SK-N-SH treated with all-trans-retinoic acid at 6 μM for 48 hours (cell line): ENCODE measurements around the gene ARIH2.
A peak's percentile ranks its signal among the peaks of the same experiment; 100 is the strongest.

Source experiments
- ATAC-seq: fragments of 200-7000 bp; cut with Tn5 transposase; 3 replicates; pipeline ENCODE4 v1.9.1; 2020; ENCODE audit warnings: mild to moderate bottlenecking, moderate library complexity
- BACH2 ChIP-seq: fragments of 250-450 bp; sonication (Bioruptor Pico); IDR thresholded peaks from 2 replicates; pipeline ENCODE4 v1.9.0; 2021; ENCODE audit warnings: mild to moderate bottlenecking, borderline replicate concordance
- CREB5 ChIP-seq: fragments of 250-450 bp; sonication (Bioruptor Pico); IDR thresholded peaks from 2 replicates; pipeline ENCODE4 v1.5.1; 2020; ENCODE audit warnings: low read depth, mild to moderate bottlenecking, moderate library complexity
- CSDC2 ChIP-seq: fragments of 250-450 bp; sonication (Bioruptor Pico); IDR thresholded peaks from 2 replicates; pipeline ENCODE4 v1.5.0; 2020; ENCODE audit warnings: mild to moderate bottlenecking, moderate library complexity
- CSRNP3 ChIP-seq: fragments of 250-450 bp; sonication (Bioruptor Pico); IDR thresholded peaks from 2 replicates; pipeline ENCODE4 v1.5.1; 2021; ENCODE audit warnings: mild to moderate bottlenecking, moderate library complexity
- ESRRG ChIP-seq: fragments of 250-450 bp; sonication (Bioruptor Pico); IDR thresholded peaks from 2 replicates; pipeline ENCODE4 v1.6.1; 2021; ENCODE audit warnings: mild to moderate bottlenecking
- ISL1 ChIP-seq: fragments of 250-450 bp; sonication (Bioruptor Pico); IDR thresholded peaks from 2 replicates; pipeline ENCODE4 v2.1.2; 2022; ENCODE audit warnings: mild to moderate bottlenecking, moderate library complexity
- OSR1 ChIP-seq: fragments of 250-450 bp; sonication (Bioruptor Pico); IDR thresholded peaks from 2 replicates; pipeline ENCODE4 v1.8.0; 2022; ENCODE audit warnings: moderate library complexity, mild to moderate bottlenecking, inconsistent platforms
- PATZ1 ChIP-seq: fragments of 250-450 bp; sonication (Bioruptor Pico); IDR thresholded peaks from 2 replicates; pipeline ENCODE4 v1.8.0; 2020; ENCODE audit warnings: mild to moderate bottlenecking, moderate library complexity, borderline replicate concordance
- POU6F1 ChIP-seq: fragments of 250-450 bp; sonication (Bioruptor Pico); IDR thresholded peaks from 2 replicates; pipeline ENCODE4 v1.8.0; 2021; ENCODE audit warnings: low read depth, mild to moderate bottlenecking, moderate library complexity, borderline replicate concordance
- PPARA ChIP-seq: fragments of 250-450 bp; sonication (Bioruptor Pico); IDR thresholded peaks from 2 replicates; pipeline ENCODE4 v1.5.0; 2020; ENCODE audit warnings: mild to moderate bottlenecking, borderline replicate concordance
- RARB ChIP-seq: fragments of 250-450 bp; sonication (Bioruptor Pico); IDR thresholded peaks from 2 replicates; pipeline ENCODE4 v1.8.0; 2021; ENCODE audit warnings: mild to moderate bottlenecking, moderate library complexity
- SNAI2 ChIP-seq: fragments of 250-450 bp; sonication (Bioruptor Pico); IDR thresholded peaks from 2 replicates; pipeline ENCODE4 v1.5.0; 2020; ENCODE audit warnings: mild to moderate bottlenecking, moderate library complexity
- TCF4 ChIP-seq: fragments of 250-450 bp; sonication (Bioruptor Pico); IDR thresholded peaks from 2 replicates; pipeline ENCODE4 v1.8.0; 2021; ENCODE audit warnings: mild to moderate bottlenecking, moderate library complexity, borderline replicate concordance
- TOX ChIP-seq: fragments of 250-450 bp; sonication (Bioruptor Pico); IDR thresholded peaks from 2 replicates; pipeline ENCODE4 v1.8.0; 2021; ENCODE audit warnings: mild to moderate bottlenecking, moderate library complexity, borderline replicate concordance
- TSHZ2 ChIP-seq: fragments of 250-450 bp; sonication (Bioruptor Pico); IDR thresholded peaks from 2 replicates; pipeline ENCODE4 v1.5.0; 2020; ENCODE audit warnings: mild to moderate bottlenecking, moderate library complexity
- ZC3H10 ChIP-seq: fragments of 250-450 bp; sonication (Bioruptor Pico); IDR thresholded peaks from 2 replicates; pipeline ENCODE4 v1.5.1; 2021; ENCODE audit warnings: mild to moderate bottlenecking, moderate library complexity
- ZFP3 ChIP-seq: fragments of 250-450 bp; sonication (Bioruptor Pico); IDR thresholded peaks from 2 replicates; pipeline ENCODE4 v1.5.0; 2020; ENCODE audit warnings: mild to moderate bottlenecking, moderate library complexity
- ZFP30 ChIP-seq: fragments of 450-650 bp; formaldehyde crosslinking; IDR thresholded peaks from 2 replicates; pipeline ENCODE4 v1.5.0; 2022; ENCODE audit warnings: mild to moderate bottlenecking, moderate library complexity
- ZNF70 ChIP-seq: fragments of 450-650 bp; formaldehyde crosslinking; IDR thresholded peaks from 2 replicates; pipeline ENCODE4 v1.5.0; 2020; ENCODE audit warnings: mild to moderate bottlenecking, moderate library complexity
- ZNF8 ChIP-seq: fragments of 450-650 bp; formaldehyde crosslinking; IDR thresholded peaks from 2 replicates; pipeline ENCODE4 v1.5.0; 2020; ENCODE audit warnings: mild to moderate bottlenecking, moderate library complexity

Gene ARIH2

GRCh38 chr3:48928679-48929078 lies 10.0 kb downstream of the ARIH2 start (continued):
- TF ChIP-seq TSHZ2 (CRISPR knock-in tag) = no peak
- TF ChIP-seq OSR1 = no peak
- no peak for TF ChIP-seq ZC3H10 (CRISPR knock-in tag)
- TF ChIP-seq CSDC2 = no peak
- TF ChIP-seq ZFP3 (CRISPR knock-in tag) = no peak
- TF ChIP-seq ZNF70 (CRISPR knock-in tag) = no peak
- TF ChIP-seq CREB5 (CRISPR knock-in tag) = no peak
- no peak for TF ChIP-seq CSRNP3 (CRISPR knock-in tag)
- TF ChIP-seq, all 23 proteins: peak for 0

GRCh38 chr3:48929358-48930035 lies 10.9 kb downstream of the ARIH2 start:
- ATAC-seq = no peak

GRCh38 chr3:48930590-48930989 lies 11.9 kb downstream of the ARIH2 start:
- no peak for ATAC-seq
- no peak for TF ChIP-seq RARB (CRISPR knock-in tag)
- no peak for TF ChIP-seq ZFP30 (CRISPR knock-in tag)
- TF ChIP-seq PPARA = no peak
- no peak for TF ChIP-seq PATZ1
- no peak for TF ChIP-seq SNAI2 (CRISPR knock-in tag)
- TF ChIP-seq ESRRG (CRISPR knock-in tag) = no peak
- TF ChIP-seq ZNF8 (CRISPR knock-in tag) = no peak
- TF ChIP-seq BACH2 = no peak
- 0 out of 2 replicates have a peak, but pooled peaks have one; percentile 25 for TF ChIP-seq TCF4 (CRISPR knock-in tag)
- no peak for TF ChIP-seq TOX (CRISPR knock-in tag)
- TF ChIP-seq POU6F1 (CRISPR knock-in tag) = no peak
- TF ChIP-seq ISL1 = peak; percentile 57
- TF ChIP-seq ZNF70 (CRISPR knock-in tag) = no peak
- TF ChIP-seq, all 23 proteins: peak for 2

More at GRCh38 chr3:48929358-48930035, 10.9 kb downstream of the ARIH2 start:
- no peak for TF ChIP-seq ZNF70 (CRISPR knock-in tag)
- TF ChIP-seq PATZ1 = no peak
- no peak for TF ChIP-seq CSDC2
